Panc1 (cell line): ENCODE measurements around the gene MLLT3. TPM values are rescaled to one million over a fixed set of nuclear protein-coding genes. Genes with fewer than 3 reads are reported as not detected.

Experiments used
- ATAC-seq: fragments of 200-7000 bp; cut with Tn5 transposase; 2 replicates; pipeline ENCODE4 v1.9.1; 2020; ENCODE audit warnings: mild to moderate bottlenecking, moderate library complexity
- BruUV-seq: library from RNA; stranded (reverse); fragments of 400-500 nt; replicated peaks from 2 replicates; lab custom pipeline; 2021; lab: Mats Ljungman, UMichigan
- CTCF ChIA-PET: fragments of 300-600 bp; sonication (Branson Sonifier 250); formaldehyde crosslinking; loops from one replicate; lab custom pipeline; 2022; ENCODE audit warnings: antibody characterized with exemption; lab: Charles Lee
- POLR2A ChIA-PET: fragments of 300-600 bp; sonication (Branson Sonifier 250); formaldehyde crosslinking; loops from one replicate; lab custom pipeline; 2022; ENCODE audit warnings: antibody characterized with exemption; lab: Charles Lee
- DNase-seq: peaks from one replicate; pipeline ENCODE4 v3.0.0-alpha.2; 2010; ENCODE audit warnings: low read depth, low spot score
- H3K27ac ChIP-seq: 2 replicates; pipeline ENCODE4 v1.5.1; 2011; ENCODE audit warnings: mild to moderate bottlenecking, low read length, inconsistent platforms
- H3K27me3 ChIP-seq: fragments of 200-500 bp; sonication (Bioruptor generic); 2 replicates; pipeline ENCODE4 v1.6.0; 2014; ENCODE audit warnings: low read length, inconsistent platforms; ENCODE audit not compliant: control insufficient read depth, insufficient read depth
- H3K36me3 ChIP-seq: fragments of 200-500 bp; sonication (Bioruptor generic); 2 replicates; pipeline ENCODE4 v1.5.1; 2014; ENCODE audit warnings: inconsistent platforms, mild to moderate bottlenecking, low read length, moderate library complexity; ENCODE audit not compliant: control insufficient read depth, insufficient read depth
- H3K4me1 ChIP-seq: 2 replicates; pipeline ENCODE4 v1.5.1; 2011; ENCODE audit warnings: inconsistent platforms, mild to moderate bottlenecking, low read length, moderate library complexity; ENCODE audit not compliant: control insufficient read depth, insufficient read depth
- H3K4me3 ChIP-seq, 2 experiments: 2 replicates each; pipeline ENCODE4 v1.5.1; 2011 to 2012; ENCODE audit warnings: low read depth in 2 of 2, low read length in 2 of 2, mild to moderate bottlenecking in 2 of 2, inconsistent platforms in 1 of 2, moderate library complexity in 1 of 2
- H3K9me3 ChIP-seq: fragments of 200-500 bp; sonication (Bioruptor generic); 2 replicates; pipeline ENCODE4 v1.5.1; 2014; ENCODE audit warnings: low read depth, mild to moderate bottlenecking, inconsistent platforms, low read length, moderate library complexity; ENCODE audit not compliant: control insufficient read depth, insufficient read depth
- CTCF ChIP-seq: fragments of 450-650 bp; IDR thresholded peaks from 2 replicates; pipeline ENCODE4 v1.5.1; 2017; ENCODE audit warnings: mild to moderate bottlenecking
- POLR2AphosphoS5 ChIP-seq: IDR thresholded peaks from 2 replicates; pipeline ENCODE4 v1.6.1; 2012; ENCODE audit warnings: mild to moderate bottlenecking, low read depth, low read length, moderate library complexity
- REST ChIP-seq, 2 experiments: IDR thresholded peaks; 2 replicates each; pipeline ENCODE4 v1.6.1; 2011 to 2012; ENCODE audit warnings: low read depth in 2 of 2, control low read depth in 1 of 2, low read length in 1 of 2, mild to moderate bottlenecking in 1 of 2, moderate library complexity in 1 of 2; ENCODE audit not compliant: insufficient read depth in 1 of 2
- SIN3A ChIP-seq: IDR thresholded peaks from 2 replicates; pipeline ENCODE4 v1.6.1; 2012; ENCODE audit warnings: low read depth, mild to moderate bottlenecking, low read length, moderate library complexity, borderline replicate concordance; ENCODE audit not compliant: insufficient read depth
- TCF7L2 ChIP-seq: IDR thresholded peaks from 2 replicates; pipeline ENCODE4 v1.6.1; 2011; ENCODE audit warnings: mild to moderate bottlenecking, low read depth, low read length, inconsistent platforms
- in situ Hi-C: cut with HindIII; loops from 2 replicates; pipeline ENCODE4 v1.10.0; 2016; ENCODE audit warnings: low sequenced_read_pairs, low pct_unique_long_range_greater_than_20kb
- intact Hi-C: fragments of 100-400 bp; cut with micrococcal nuclease; formaldehyde crosslinking; loops from one replicate; pipeline ENCODE4 v1.10.0; 2022; ENCODE audit not compliant: unreplicated experiment
- total RNA-seq: library from RNA; stranded (reverse); gene quantifications from one replicate; pipeline ENCODE4 v1.2.1, GENCODE V29; 2021; ENCODE audit not compliant: unreplicated experiment

MLLT3 gene
- total RNA-seq, 1 experiment from 2014 or later = 0.49 TPM

- POLR2A ChIA-PET = no interaction called here
- ATAC-seq (no peak), DNase-seq (no peak)
- TF ChIP-seq TCF7L2 (no peak), REST (IDR thresholded peaks at IDR 0.05; ENCODE audit: insufficient read depth in 1 of 2, low read depth in 2 of 2, low read length in 1 of 2) (no peak), CTCF (no peak), POLR2AphosphoS5 (no peak), SIN3A (no peak)
- H3K36me3 ChIP-seq = no peaks in the 10 kb centered on the region
- no peaks in the 10 kb centered on the region for H3K9me3 ChIP-seq
- no peaks in the 10 kb centered on the region for H3K4me1 ChIP-seq
- no peak overlapping the region for H3K4me3 ChIP-seq
- no peak overlapping the region for H3K27ac ChIP-seq
- BruUV-seq = no TSS peak
- no peaks in the 10 kb centered on the region for H3K27me3 ChIP-seq
- CTCF ChIA-PET = no interaction called here
- intact Hi-C loops = no loop called here
- in situ Hi-C loops = no loop called here
These were observed 27.7 kb downstream of the MLLT3 start for GRCh38 chr9:20594608-20595007.

GRCh38 chr9:20593537-20593936, 28.8 kb downstream of the MLLT3 start:
- no peak for TF ChIP-seq POLR2AphosphoS5
- CTCF ChIA-PET = interaction anchor here (0.6 kb wide), 1 partner anchor 330 kb away, joined by 3 read pairs; no protein-coding TSS in a partner anchor
- no peaks in the 10 kb centered on the region for H3K27me3 ChIP-seq
- no peaks in the 10 kb centered on the region for H3K4me1 ChIP-seq
- intact Hi-C loops = no loop called here
- no peak for ATAC-seq
- no peak overlapping the region for H3K27ac ChIP-seq
- no peaks in the 10 kb centered on the region for H3K9me3 ChIP-seq
- DNase-seq = no peak
- H3K4me3 ChIP-seq = no peak overlapping the region
- no TSS peak for BruUV-seq
- POLR2A ChIA-PET = no interaction called here
- in situ Hi-C loops = no loop called here
- no peaks in the 10 kb centered on the region for H3K36me3 ChIP-seq

GRCh38 chr9:20593105-20593504, 29.2 kb downstream of the MLLT3 start:
- ChIA-PET POLR2A (no interaction called here), CTCF (interaction anchor here (0.6 kb wide), 1 partner anchor 330 kb away, joined by 3 read pairs; no protein-coding TSS in a partner anchor)
- no peaks in the 10 kb centered on the region for H3K27me3 ChIP-seq
- H3K4me3 ChIP-seq = no peak overlapping the region
- no peak for TF ChIP-seq TCF7L2
- no peaks in the 10 kb centered on the region for H3K36me3 ChIP-seq
- ATAC-seq (no peak), DNase-seq (no peak)
- intact Hi-C loops = no loop called here
- H3K9me3 ChIP-seq = no peaks in the 10 kb centered on the region
- in situ Hi-C loops = no loop called here
- H3K27ac ChIP-seq = no peak overlapping the region
- no TSS peak for BruUV-seq
- no peaks in the 10 kb centered on the region for H3K4me1 ChIP-seq
